ENCODE results near the gene DPP4.
"Not testable (repeated sequence)": the region's sequence is repeated elsewhere in the genome, so short reads cannot be mapped to it uniquely, and the experiment has no call there.

The DPP4 gene

DNA sequence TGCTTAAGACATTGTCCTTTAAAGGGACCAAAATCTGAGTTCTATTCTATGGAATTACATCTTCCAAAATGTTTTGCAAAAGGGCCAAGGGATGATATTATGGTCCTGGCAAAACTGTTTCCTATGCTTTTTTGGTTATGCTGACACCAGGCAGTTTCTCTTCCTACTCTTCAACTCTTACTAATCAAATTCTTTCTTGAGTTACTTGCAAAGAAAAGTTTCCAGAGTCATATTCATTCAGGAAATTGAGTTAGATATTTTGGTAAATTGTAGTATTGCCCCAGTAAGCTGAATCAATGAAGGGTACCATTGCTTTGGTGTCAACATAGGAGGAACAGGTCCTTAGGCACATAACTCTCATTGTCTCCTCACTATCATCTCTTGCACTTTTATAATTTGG is 118.8 kb downstream of the DPP4 start:
- no peak for DNase-seq (ENCODE audit: low spot score)

DNA sequence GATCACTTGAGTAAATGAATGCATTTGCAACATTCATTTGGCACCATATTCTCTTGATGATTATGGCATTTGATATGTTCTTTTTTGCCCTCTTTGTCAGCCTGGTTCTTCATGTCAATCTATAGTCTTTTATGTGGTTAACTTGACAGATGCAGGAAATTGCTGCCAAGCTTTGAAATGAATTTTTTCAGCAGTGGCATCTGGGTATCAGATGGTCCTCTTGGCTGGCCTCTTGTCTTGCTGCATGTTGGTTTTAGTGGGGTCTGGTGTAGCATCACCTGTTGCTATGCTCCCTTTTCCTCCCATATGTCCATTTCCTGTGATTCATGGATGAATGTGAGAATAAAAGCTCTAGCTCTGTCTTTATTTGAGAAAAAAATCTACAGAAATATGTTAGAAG is 119.9 kb downstream of the DPP4 start:
- DNase-seq (ENCODE audit: low spot score): no peak

DNA sequence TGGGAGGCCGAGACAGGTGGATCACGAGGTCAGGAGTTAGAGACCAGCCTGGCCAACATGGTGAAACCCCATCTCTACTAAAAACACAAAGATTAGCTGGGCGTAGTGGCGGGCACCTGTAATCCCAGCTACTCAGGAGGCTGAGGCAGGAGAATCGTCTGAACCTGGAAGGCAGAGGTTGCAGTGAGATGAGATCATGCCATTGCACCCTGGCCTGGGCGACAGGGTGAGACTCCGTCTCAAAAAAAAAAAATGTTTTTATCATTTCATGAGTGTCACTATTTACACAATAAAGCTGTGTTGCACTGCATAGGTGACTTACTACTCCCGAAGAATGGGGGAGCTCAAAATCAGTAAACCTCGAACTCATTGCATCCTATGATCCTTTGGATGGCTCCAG is 120.6 kb downstream of the DPP4 start:
- DNase-seq (ENCODE audit: low spot score): not testable (repeated sequence)

DNA sequence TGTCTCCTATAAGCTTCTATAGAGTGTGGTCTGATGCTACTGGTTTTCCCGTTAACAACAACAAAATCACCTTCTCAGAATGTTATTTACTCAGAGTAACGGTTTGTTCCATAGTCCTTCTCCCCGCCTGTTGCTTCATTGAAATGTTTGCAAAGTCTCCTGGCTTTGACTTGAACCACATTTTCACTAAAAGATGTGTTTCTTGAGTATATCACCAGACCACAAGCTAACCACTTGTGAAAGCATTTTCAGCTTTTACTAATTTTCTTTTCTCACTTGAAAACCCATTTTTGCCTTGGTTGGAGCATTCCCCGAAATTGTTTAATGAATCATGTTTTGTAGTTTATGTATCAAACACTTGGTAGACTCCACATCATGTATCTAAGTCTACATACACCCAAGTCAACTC is 121.2 kb downstream of the DPP4 start:
- no peak for DNase-seq (ENCODE audit: low spot score)

DNA sequence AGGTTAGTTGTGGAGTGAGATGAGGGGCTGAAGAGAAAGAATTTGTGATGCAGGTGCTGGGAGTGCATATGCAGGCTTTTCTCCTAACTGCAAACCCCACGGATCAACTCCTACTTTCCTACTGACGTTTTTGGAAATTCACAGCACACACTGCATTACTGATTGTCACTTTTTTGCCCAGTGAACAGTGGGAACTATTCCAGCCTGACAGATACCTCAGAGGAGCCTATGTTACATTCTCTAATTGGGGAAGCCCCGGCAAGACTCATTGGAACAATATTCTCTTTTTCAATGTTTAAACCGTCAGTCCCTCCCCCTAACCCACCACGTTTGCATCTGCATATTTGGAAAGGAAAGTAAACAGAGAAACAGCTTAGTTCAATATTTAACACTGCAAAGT is 126.2 kb downstream of the DPP4 start:
- no peak for DNase-seq (ENCODE audit: low spot score)

DNA sequence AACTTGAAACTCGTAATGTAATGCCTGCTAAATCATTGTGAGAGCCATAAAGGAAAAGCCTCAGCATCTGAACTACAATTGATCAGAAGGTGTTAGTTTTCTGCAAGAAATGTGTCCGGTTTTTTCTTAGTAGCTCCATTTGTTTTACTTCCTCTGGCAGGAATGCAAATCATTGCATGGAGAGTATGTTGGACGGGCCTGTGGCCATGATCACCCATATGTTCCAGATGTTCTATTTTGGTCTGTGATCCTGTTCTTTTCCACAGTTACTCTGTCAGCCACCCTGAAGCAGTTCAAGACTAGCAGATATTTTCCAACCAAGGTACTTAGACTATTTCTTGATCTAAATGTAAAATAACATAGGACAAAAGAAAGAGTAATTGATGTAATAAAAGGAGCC is 126.6 kb downstream of the DPP4 start:
- no peak for DNase-seq (ENCODE audit: low spot score)

DNA sequence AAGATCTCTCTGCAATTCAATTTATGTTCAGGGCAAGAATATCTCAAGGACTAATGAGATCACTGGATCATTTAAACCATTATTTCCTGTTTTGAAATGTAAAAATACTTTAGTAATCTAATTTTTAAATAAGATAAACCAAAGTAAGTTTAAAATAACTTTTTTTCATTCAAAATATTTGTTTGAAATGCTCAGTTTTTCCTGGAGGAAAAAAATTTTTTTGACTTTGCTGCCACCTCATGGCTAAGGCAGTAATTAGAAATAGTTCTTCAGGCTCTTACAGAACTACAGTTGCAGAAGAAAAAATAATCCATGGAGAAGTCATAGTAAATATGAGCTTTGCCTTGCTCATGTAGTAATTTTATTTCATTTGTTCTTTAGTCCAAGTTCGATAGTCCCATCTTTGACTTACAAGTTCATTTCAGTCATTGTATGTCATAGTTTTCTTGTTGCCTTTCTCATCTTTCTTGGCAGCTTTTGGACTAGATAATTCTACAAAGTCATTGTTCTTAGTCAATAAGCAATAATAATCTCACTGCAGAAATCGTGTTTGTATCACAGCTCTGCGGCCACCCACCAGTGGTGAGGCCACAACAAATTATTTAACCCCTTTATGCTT is 127.4 kb downstream of the DPP4 start:
- DNase-seq (ENCODE audit: low spot score): no peak

DNA sequence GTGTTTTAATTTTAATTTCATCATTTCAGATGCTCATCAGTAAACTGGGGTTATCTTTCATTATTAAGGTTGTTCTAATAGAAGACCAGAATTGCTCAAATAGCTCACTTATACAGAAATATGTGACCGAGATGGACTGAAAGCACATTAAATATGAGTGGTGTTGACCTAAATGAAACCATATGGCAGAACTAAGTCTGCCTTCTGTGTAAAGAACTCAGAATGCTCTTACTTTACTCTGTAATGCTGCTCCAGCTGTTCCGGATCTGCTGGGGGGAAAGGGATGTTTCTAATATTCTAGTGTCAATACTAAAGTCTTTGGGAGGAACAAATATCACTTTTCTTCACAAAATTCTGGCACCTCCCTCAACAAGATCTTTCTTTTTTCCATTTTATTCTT is 131.0 kb downstream of the DPP4 start:
- no peak for DNase-seq (ENCODE audit: low spot score)

Measured in hepatic stellate cell (primary cell).